Smooth muscle cell (in vitro differentiated cells): ENCODE measurements around the gene CORT. TPM values are rescaled to one million over a fixed set of nuclear protein-coding genes. Genes with fewer than 3 reads are reported as not detected.

ENCODE experiments used
- DNase-seq: peaks from one replicate; lab custom pipeline; 2025; ENCODE audit not compliant: unreplicated experiment; lab: John Stamatoyannopoulos, UW
- H2AFZ ChIP-seq: fragments of 200-600 bp; sonication (generic); 2 replicates; pipeline ENCODE4 v1.6.0; 2016; ENCODE audit warnings: antibody characterized with exemption, low read depth, mild to moderate bottlenecking
- H3F3A ChIP-seq: fragments of 200-600 bp; sonication (generic); 2 replicates; pipeline ENCODE4 v1.6.0; 2017; ENCODE audit warnings: antibody characterized with exemption, low read depth
- H3K27ac ChIP-seq: fragments of 200-600 bp; sonication (generic); 2 replicates; pipeline ENCODE4 v1.5.1; 2016; ENCODE audit warnings: low read depth, mild to moderate bottlenecking
- H3K27me3 ChIP-seq: fragments of 200-600 bp; sonication (generic); 2 replicates; pipeline ENCODE4 v1.6.1; 2016; ENCODE audit warnings: low read depth, mild to moderate bottlenecking
- H3K36me3 ChIP-seq: fragments of 200-600 bp; sonication (generic); 2 replicates; pipeline ENCODE4 v1.5.1; 2016; ENCODE audit warnings: low read depth
- H3K4me1 ChIP-seq: fragments of 200-600 bp; sonication (generic); 2 replicates; pipeline ENCODE4 v1.5.1; 2016; ENCODE audit warnings: low read depth
- H3K4me2 ChIP-seq: fragments of 200-600 bp; sonication (generic); 2 replicates; pipeline ENCODE4 v1.6.0; 2016; ENCODE audit warnings: mild to moderate bottlenecking
- H3K4me3 ChIP-seq: fragments of 200-600 bp; sonication (generic); 2 replicates; pipeline ENCODE4 v1.5.1; 2016; ENCODE audit warnings: mild to moderate bottlenecking
- H3K79me2 ChIP-seq: fragments of 200-600 bp; sonication (generic); 2 replicates; pipeline ENCODE4 v1.6.0; 2016; ENCODE audit warnings: low read depth, mild to moderate bottlenecking
- H3K9ac ChIP-seq: fragments of 200-600 bp; sonication (generic); 2 replicates; pipeline ENCODE4 v1.6.0; 2016; ENCODE audit warnings: low read depth
- H3K9me3 ChIP-seq: fragments of 200-600 bp; sonication (generic); replicated peaks from 2 replicates; pipeline ENCODE4 v1.5.1; 2016; ENCODE audit warnings: low read depth
- H4K20me1 ChIP-seq: fragments of 200-600 bp; sonication (generic); 2 replicates; pipeline ENCODE4 v1.6.0; 2016; ENCODE audit warnings: low read depth
- WGBS: methylation state at CpG from one replicate; pipeline ENCODE4 v1.1.7; 2016; ENCODE audit warnings: low lambda C conversion rate; 5-methylcytosine and 5-hydroxymethylcytosine counted together
- polyA plus RNA-seq: library from polyadenylated mRNA; unstranded; fragments of >200 nt; fragmentation: Nextera tagmentation; extraction: Ambion mirVana; gene quantifications from 2 replicates; pipeline ENCODE4 v1.2.1, GENCODE V29; 2016
- total RNA-seq: library from RNA; depleted of rRNA; stranded (reverse); fragments of >200 nt; gene quantifications from 2 replicates; pipeline ENCODE4 v1.2.3, GENCODE V29; 2014
- TF ChIP-seq, protein P1 (sequence below): fragments of 200-600 bp; sonication (generic); IDR thresholded peaks from 2 replicates; pipeline ENCODE4 v1.5.1; 2017; ENCODE audit warnings: borderline replicate concordance, mild to moderate bottlenecking, antibody characterized with exemption; ENCODE audit not compliant: insufficient read depth, poor library complexity, severe bottlenecking

CORT gene
- total and polyA plus RNA-seq, 2 experiments from 2014 or later = not detected

GRCh38 chr1:10444795-10445397 is 4.9 kb upstream of the CORT start:
- Histone ChIP-seq H3K4me2 (no peak overlapping the region), H3K4me3 (no peak overlapping the region), H4K20me1 (no peaks in the 10 kb centered on the region), H3K9ac (no peak overlapping the region), H3F3A (no peaks in the 10 kb centered on the region), H3K27ac (no peak overlapping the region), H3K9me3 (no peaks in the 10 kb centered on the region), H2AFZ (no peak overlapping the region), H3K36me3 (no peaks in the 10 kb centered on the region), H3K4me1 (no peaks in the 10 kb centered on the region), H3K79me2 (no peaks in the 10 kb centered on the region), H3K27me3 (no peaks in the 10 kb centered on the region)
- TF ChIP-seq, protein P1, sequence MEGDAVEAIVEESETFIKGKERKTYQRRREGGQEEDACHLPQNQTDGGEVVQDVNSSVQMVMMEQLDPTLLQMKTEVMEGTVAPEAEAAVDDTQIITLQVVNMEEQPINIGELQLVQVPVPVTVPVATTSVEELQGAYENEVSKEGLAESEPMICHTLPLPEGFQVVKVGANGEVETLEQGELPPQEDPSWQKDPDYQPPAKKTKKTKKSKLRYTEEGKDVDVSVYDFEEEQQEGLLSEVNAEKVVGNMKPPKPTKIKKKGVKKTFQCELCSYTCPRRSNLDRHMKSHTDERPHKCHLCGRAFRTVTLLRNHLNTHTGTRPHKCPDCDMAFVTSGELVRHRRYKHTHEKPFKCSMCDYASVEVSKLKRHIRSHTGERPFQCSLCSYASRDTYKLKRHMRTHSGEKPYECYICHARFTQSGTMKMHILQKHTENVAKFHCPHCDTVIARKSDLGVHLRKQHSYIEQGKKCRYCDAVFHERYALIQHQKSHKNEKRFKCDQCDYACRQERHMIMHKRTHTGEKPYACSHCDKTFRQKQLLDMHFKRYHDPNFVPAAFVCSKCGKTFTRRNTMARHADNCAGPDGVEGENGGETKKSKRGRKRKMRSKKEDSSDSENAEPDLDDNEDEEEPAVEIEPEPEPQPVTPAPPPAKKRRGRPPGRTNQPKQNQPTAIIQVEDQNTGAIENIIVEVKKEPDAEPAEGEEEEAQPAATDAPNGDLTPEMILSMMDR = no peak
- 93% methylated on average over 7 of the region's 7 CpGs for WGBS
- no peak for DNase-seq

DNA sequence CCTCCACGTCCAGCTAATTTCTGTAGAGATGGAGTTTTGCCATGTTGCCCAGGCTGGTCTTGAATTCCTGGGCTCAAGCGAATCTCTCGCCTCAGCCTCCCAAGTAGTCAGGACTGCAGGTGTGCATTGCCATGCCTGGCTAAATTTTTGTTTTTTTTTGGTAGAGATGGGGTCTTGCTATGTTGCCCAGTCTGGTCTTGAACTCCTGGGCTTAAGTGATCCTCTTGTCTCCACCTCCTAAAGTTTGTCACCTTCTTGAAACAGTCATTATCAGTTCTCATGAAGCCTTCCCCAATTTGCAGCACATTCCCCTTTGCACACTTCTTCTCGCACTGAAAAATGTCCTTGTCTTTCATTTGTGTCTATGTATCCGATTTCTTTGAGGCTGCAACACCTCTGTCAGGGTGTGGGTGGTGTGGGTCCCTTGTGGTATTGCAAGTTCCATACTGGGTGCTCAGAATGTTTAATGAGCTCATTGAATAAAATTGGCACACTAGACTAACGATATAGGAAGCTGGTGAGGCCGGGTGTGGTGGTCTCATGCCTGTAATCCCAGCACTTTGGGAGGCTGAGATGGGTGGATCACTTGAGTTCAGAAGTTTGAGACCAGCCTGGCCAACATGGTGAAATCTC is 2.9 kb upstream of the CORT start:
- H3K27me3 ChIP-seq = no peaks in the 10 kb centered on the region
- H2AFZ ChIP-seq = no peak overlapping the region
- no peak overlapping the region for H3K4me3 ChIP-seq
- H3K36me3 ChIP-seq = no peaks in the 10 kb centered on the region
- no peak for DNase-seq
- no peaks in the 10 kb centered on the region for H3K9me3 ChIP-seq
- TF ChIP-seq, protein P1 = no peak
- no peak overlapping the region for H3K9ac ChIP-seq
- no peak overlapping the region for H3K27ac ChIP-seq
- 92% methylated on average over 7 of the region's 7 CpGs for WGBS
- peaks cover 11% of the 10 kb centered on the region for H3K4me1 ChIP-seq
- H4K20me1 ChIP-seq = no peaks in the 10 kb centered on the region
- no peaks in the 10 kb centered on the region for H3F3A ChIP-seq
- no peaks in the 10 kb centered on the region for H3K79me2 ChIP-seq
- H3K4me2 ChIP-seq = no peak overlapping the region

DNA sequence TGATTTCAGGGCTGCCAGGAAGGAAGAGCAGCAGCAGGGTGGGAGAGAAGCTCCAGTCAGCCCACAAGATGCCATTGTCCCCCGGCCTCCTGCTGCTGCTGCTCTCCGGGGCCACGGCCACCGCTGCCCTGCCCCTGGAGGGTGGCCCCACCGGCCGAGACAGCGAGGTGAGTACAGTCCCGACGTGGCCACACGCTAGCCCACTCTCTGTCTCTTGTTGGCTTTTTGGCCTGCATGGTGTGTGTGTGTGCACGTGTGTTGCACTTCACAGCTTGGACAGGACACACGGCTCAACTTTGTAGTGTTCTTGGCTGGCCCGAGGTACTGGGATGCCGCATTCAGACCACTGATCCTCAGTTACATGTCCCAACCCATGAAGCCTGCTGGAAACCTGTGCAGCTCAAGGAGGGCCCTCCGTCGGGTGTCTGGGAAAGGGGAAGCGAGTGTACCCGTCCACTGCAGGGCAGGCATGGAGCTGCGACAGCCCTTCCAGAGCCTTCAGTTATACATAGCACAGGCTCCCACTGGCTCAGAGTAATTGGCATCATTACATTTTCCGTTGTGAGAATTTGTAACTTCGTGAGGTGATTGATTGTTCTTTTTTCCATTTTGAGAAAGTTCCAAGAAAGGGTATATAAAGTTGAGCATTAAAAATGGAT is 454 bp downstream of the CORT start:
- H3K4me2 ChIP-seq = no peak overlapping the region
- no peaks in the 10 kb centered on the region for H3K9me3 ChIP-seq
- no peak overlapping the region for H3K27ac ChIP-seq
- no peak overlapping the region for H3K9ac ChIP-seq
- DNase-seq = no peak
- H3K79me2 ChIP-seq = no peaks in the 10 kb centered on the region
- H3K4me1 ChIP-seq = peaks cover 11% of the 10 kb centered on the region
- TF ChIP-seq, protein P1 = no peak
- no peaks in the 10 kb centered on the region for H3K36me3 ChIP-seq
- no peaks in the 10 kb centered on the region for H3K27me3 ChIP-seq
- H4K20me1 ChIP-seq = no peaks in the 10 kb centered on the region
- H3F3A ChIP-seq = no peaks in the 10 kb centered on the region
- H3K4me3 ChIP-seq = no peak overlapping the region
- H2AFZ ChIP-seq = no peak overlapping the region
- 94% methylated on average over 21 of the region's 21 CpGs for WGBS
